Vagina (tissue), 2 donors: ENCODE data around the gene UROS. TPM values are rescaled to one million over a fixed set of nuclear protein-coding genes. Genes with fewer than 3 reads are reported as not detected.

ENCODE experiments used
- microRNA counts, 2 donors: library from miRNA; unstranded; fragments of <30 nt; microRNA quantifications; one replicate each; lab custom pipeline; 2016 to 2017
- microRNA-seq: library from miRNA; unstranded; fragments of <30 nt; microRNA quantifications from one replicate; pipeline ENCODE4, GENCODE V29; 2017; ENCODE audit warnings: borderline number of aligned reads, borderline replicate concordance
- small RNA-seq: library from RNA; depleted of rRNA; stranded (forward); fragments of <200 nt; gene quantifications from one replicate; pipeline ENCODE3, GENCODE V24; 2016
- total RNA-seq: library from RNA; depleted of rRNA; stranded (reverse); fragments of >200 nt; gene quantifications from one replicate; pipeline ENCODE4 v1.2.3, GENCODE V29; 2016

Gene UROS
- total RNA-seq, 1 donor from 2014 or later, result 20.9 TPM

MicroRNAs encoded within 50 kb of the gene (microRNA counts, 767-probe panel; counts per million panel counts)
- 238 to 261 counts per million in 2 donors for microRNA hsa-miR-4484 (lab: Ali Mortazavi, UCI)

Small RNA genes within 50 kb of the gene (microRNA-seq; reads per million reads assigned to microRNA genes)
- gene MIR4484, result not detected

Small RNA genes within 50 kb of the gene (small RNA-seq; reads per million reads assigned to genes)
- not detected for gene MIR4484
- not detected for gene RF00017

Other genes starting within 250 kb of the UROS start
- not detected for gene TEX36, start 140.1 kb downstream of the UROS start, total RNA-seq
- gene EDRF1, start 103.5 kb downstream of the UROS start, total RNA-seq, result 16.5 TPM
- not detected for gene MMP21, start 47.4 kb downstream of the UROS start, total RNA-seq
- gene BCCIP, start 288 bp upstream of the UROS start, total RNA-seq, result 30.9 TPM
- 30.2 TPM for gene DHX32, start 58.0 kb upstream of the UROS start, total RNA-seq
- 6.6 TPM for gene FANK1, start 73.3 kb upstream of the UROS start, total RNA-seq